ENCODE data around the gene ITPRIPL1. TPM values are rescaled to one million over a fixed set of nuclear protein-coding genes. Genes with fewer than 3 reads are reported as not detected.

Gene ITPRIPL1
- polyA plus RNA-seq, 1 donor from 2014 or later: not detected

DNA sequence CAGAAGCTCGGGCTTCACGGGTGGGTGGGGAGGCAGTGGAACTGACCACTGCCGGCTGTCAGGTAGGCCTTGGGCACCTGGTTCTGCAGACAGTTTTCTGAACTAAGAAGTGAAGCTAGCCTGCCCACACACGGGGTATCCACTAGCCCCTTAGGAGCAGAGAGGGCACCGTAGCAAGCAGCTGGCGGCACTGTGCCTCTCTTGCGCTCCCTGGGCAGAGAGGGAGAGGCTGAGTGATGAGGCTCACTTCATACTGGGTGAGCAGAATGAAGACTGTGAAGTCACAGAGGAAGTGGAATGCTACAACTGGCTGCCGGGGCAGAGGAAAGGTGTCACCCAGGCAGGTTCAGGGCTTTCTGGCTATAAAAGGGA lies 753 bp downstream of the ITPRIPL1 start:
- no peak overlapping the region for H3K9ac ChIP-seq (ENCODE audit: low read length)
- H3K79me2 ChIP-seq (replicated peaks; ENCODE audit: insufficient read depth, low read length): no peaks in the 10 kb centered on the region
- no peak overlapping the region for H3K4me3 ChIP-seq (ENCODE audit: low read length)
- TF ChIP-seq EP300 (conservative IDR thresholded peaks at IDR 0.05; ENCODE audit: poor library complexity, severe bottlenecking): no peak
- TF ChIP-seq, protein P1, sequence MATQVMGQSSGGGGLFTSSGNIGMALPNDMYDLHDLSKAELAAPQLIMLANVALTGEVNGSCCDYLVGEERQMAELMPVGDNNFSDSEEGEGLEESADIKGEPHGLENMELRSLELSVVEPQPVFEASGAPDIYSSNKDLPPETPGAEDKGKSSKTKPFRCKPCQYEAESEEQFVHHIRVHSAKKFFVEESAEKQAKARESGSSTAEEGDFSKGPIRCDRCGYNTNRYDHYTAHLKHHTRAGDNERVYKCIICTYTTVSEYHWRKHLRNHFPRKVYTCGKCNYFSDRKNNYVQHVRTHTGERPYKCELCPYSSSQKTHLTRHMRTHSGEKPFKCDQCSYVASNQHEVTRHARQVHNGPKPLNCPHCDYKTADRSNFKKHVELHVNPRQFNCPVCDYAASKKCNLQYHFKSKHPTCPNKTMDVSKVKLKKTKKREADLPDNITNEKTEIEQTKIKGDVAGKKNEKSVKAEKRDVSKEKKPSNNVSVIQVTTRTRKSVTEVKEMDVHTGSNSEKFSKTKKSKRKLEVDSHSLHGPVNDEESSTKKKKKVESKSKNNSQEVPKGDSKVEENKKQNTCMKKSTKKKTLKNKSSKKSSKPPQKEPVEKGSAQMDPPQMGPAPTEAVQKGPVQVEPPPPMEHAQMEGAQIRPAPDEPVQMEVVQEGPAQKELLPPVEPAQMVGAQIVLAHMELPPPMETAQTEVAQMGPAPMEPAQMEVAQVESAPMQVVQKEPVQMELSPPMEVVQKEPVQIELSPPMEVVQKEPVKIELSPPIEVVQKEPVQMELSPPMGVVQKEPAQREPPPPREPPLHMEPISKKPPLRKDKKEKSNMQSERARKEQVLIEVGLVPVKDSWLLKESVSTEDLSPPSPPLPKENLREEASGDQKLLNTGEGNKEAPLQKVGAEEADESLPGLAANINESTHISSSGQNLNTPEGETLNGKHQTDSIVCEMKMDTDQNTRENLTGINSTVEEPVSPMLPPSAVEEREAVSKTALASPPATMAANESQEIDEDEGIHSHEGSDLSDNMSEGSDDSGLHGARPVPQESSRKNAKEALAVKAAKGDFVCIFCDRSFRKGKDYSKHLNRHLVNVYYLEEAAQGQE (IDR thresholded peaks at IDR 0.05; ENCODE audit: borderline replicate concordance): no peak
- TF ChIP-seq SMC3 (conservative IDR thresholded peaks at IDR 0.05; ENCODE audit: poor library complexity): no peak
- TF ChIP-seq RAD21 (conservative IDR thresholded peaks at IDR 0.05): no peak
- TF ChIP-seq TAF1 (IDR thresholded peaks at IDR 0.05; ENCODE audit: low read depth): no peak
- TF ChIP-seq POLR2AphosphoS5 (IDR thresholded peaks at IDR 0.05): no peak
- TF ChIP-seq EZH2 (IDR thresholded peaks at IDR 0.05; ENCODE audit: borderline replicate concordance, insufficient read depth, low read length, poor library complexity, severe bottlenecking): no peak
- TF ChIP-seq, protein P2, sequence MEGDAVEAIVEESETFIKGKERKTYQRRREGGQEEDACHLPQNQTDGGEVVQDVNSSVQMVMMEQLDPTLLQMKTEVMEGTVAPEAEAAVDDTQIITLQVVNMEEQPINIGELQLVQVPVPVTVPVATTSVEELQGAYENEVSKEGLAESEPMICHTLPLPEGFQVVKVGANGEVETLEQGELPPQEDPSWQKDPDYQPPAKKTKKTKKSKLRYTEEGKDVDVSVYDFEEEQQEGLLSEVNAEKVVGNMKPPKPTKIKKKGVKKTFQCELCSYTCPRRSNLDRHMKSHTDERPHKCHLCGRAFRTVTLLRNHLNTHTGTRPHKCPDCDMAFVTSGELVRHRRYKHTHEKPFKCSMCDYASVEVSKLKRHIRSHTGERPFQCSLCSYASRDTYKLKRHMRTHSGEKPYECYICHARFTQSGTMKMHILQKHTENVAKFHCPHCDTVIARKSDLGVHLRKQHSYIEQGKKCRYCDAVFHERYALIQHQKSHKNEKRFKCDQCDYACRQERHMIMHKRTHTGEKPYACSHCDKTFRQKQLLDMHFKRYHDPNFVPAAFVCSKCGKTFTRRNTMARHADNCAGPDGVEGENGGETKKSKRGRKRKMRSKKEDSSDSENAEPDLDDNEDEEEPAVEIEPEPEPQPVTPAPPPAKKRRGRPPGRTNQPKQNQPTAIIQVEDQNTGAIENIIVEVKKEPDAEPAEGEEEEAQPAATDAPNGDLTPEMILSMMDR (IDR thresholded peaks at IDR 0.05; ENCODE audit: poor library complexity, severe bottlenecking): no peak
- TF ChIP-seq MXI1 (conservative IDR thresholded peaks at IDR 0.05; ENCODE audit: poor library complexity, severe bottlenecking): no peak
- no peaks in the 10 kb centered on the region for H3F3A ChIP-seq (ENCODE audit: insufficient read depth, low read length, poor library complexity, severe bottlenecking)
- H2AFZ ChIP-seq (ENCODE audit: low read depth, low read length): no peak overlapping the region
- peaks cover 44% of the 10 kb centered on the region for H3K27me3 ChIP-seq (ENCODE audit: insufficient read depth, low read depth, low read length)
- no peaks in the 10 kb centered on the region for H3K36me3 ChIP-seq (ENCODE audit: insufficient read depth, low read length)
- H4K20me1 ChIP-seq (ENCODE audit: insufficient read depth): no peaks in the 10 kb centered on the region
- H3K9me2 ChIP-seq (ENCODE audit: insufficient read depth, low read length): no peaks in the 10 kb centered on the region
- no peak overlapping the region for H3K27ac ChIP-seq (ENCODE audit: low read length)
- no peaks in the 10 kb centered on the region for H3K9me3 ChIP-seq (ENCODE audit: low read length)
- H3K4me2 ChIP-seq (ENCODE audit: low read length): no peak overlapping the region

DNA sequence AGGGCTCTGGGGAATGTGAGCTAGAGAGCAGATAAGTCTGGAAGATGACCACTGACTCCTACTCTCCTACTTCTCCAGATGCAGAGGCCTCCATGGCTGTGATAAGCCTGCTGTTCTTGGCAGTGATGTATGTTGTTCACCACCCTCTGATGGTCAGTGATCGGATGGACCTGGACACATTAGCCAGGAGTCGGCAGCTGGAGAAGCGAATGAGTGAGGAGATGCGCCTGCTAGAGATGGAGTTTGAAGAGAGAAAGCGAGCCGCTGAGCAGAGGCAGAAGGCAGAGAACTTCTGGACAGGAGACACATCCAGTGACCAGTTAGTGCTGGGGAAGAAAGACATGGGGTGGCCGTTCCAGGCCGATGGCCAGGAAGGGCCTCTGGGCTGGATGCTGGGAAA lies 1.4 kb downstream of the ITPRIPL1 start:
- Histone ChIP-seq H3K9me2 (ENCODE audit: insufficient read depth, low read length) (no peaks in the 10 kb centered on the region), H3F3A (ENCODE audit: insufficient read depth, low read length, poor library complexity, severe bottlenecking) (no peaks in the 10 kb centered on the region), H3K4me3 (ENCODE audit: low read length) (no peak overlapping the region), H3K27me3 (ENCODE audit: insufficient read depth, low read depth, low read length) (peaks cover 37% of the 10 kb centered on the region), H2AFZ (ENCODE audit: low read depth, low read length) (no peak overlapping the region), H3K9ac (ENCODE audit: low read length) (no peak overlapping the region), H3K4me2 (ENCODE audit: low read length) (no peak overlapping the region), H3K27ac (ENCODE audit: low read length) (no peak overlapping the region), H4K20me1 (ENCODE audit: insufficient read depth) (no peaks in the 10 kb centered on the region), H3K36me3 (ENCODE audit: insufficient read depth, low read length) (no peaks in the 10 kb centered on the region), H3K9me3 (ENCODE audit: low read length) (no peaks in the 10 kb centered on the region), H3K79me2 (replicated peaks; ENCODE audit: insufficient read depth, low read length) (no peaks in the 10 kb centered on the region)
- no peak for TF ChIP-seq SMC3 (conservative IDR thresholded peaks at IDR 0.05; ENCODE audit: poor library complexity)

Data from neural cell (in vitro differentiated cells).